CD4-positive, alpha-beta T cell (primary cell): ENCODE results near the gene CTCFL. TPM values are rescaled to one million over a fixed set of nuclear protein-coding genes. Genes with fewer than 3 reads are reported as not detected.

ENCODE experiments used
- ATAC-seq: fragments of 200-7000 bp; cut with Tn5 transposase; one replicate; pipeline ENCODE4 v1.10.0; 2022; ENCODE audit warnings: mild to moderate bottlenecking; ENCODE audit not compliant: poor library complexity
- CTCF ChIA-PET: fragments of 350-600 bp; sonication (Branson Sonifier 250); formaldehyde crosslinking; loops from one replicate; lab custom pipeline; 2021; ENCODE audit warnings: antibody characterized with exemption, inconsistent platforms; lab: Charles Lee
- POLR2A ChIA-PET: fragments of 350-600 bp; sonication (Branson Sonifier 250); formaldehyde crosslinking; loops from one replicate; lab custom pipeline; 2021; ENCODE audit warnings: antibody characterized with exemption, inconsistent platforms; lab: Charles Lee
- DNase-seq, 14 experiments: peaks; one replicate each; pipeline ENCODE4 v3.0.0-alpha.2; 2013 to 2020; ENCODE audit warnings: mixed read lengths in 2 of 14
- H3K27ac ChIP-seq, 2 donors: one replicate each; pipeline versions ENCODE4 v1.5.1 to v1.7.0; 2013; ENCODE audit warnings: low read length in 2 of 2, low read depth in 1 of 2, mild to moderate bottlenecking in 1 of 2
- H3K27me3 ChIP-seq, 2 experiments: 1 replicate in 1 of 2; 2 replicates in 1 of 2; pipeline versions ENCODE4 v1.6.1 to v1.7.0; 2013; ENCODE audit warnings: low read length in 2 of 2, control low read depth in 1 of 2, mild to moderate bottlenecking in 1 of 2, moderate library complexity in 1 of 2; ENCODE audit not compliant: insufficient read depth in 2 of 2, control insufficient read depth in 1 of 2
- H3K36me3 ChIP-seq: one replicate; pipeline ENCODE4 v1.6.1; 2013; ENCODE audit warnings: low read length, control low read depth; ENCODE audit not compliant: insufficient read depth
- H3K4me1 ChIP-seq: one replicate; pipeline ENCODE4 v1.6.1; 2013; ENCODE audit warnings: low read length, control low read depth; ENCODE audit not compliant: insufficient read depth
- H3K4me3 ChIP-seq: one replicate; pipeline ENCODE4 v1.5.1; 2013; ENCODE audit warnings: mild to moderate bottlenecking, low read length, moderate library complexity
- H3K9me3 ChIP-seq, 2 experiments: 1 replicate in 1 of 2; 2 replicates in 1 of 2; pipeline versions ENCODE4 v1.6.1 to v1.7.0; 2013; ENCODE audit warnings: low read length in 2 of 2, mild to moderate bottlenecking in 2 of 2, control low read depth in 1 of 2, moderate library complexity in 1 of 2; ENCODE audit not compliant: control insufficient read depth in 1 of 2, insufficient read depth in 1 of 2
- H3K27ac Mint-ChIP-seq: one replicate; pipeline ENCODE4 v1.8.0; 2020; ENCODE audit warnings: mixed read lengths
- H3K27me3 Mint-ChIP-seq: one replicate; pipeline ENCODE4 v1.8.0; 2021; ENCODE audit warnings: mixed read lengths
- H3K36me3 Mint-ChIP-seq: one replicate; pipeline ENCODE4 v1.8.0; 2021; ENCODE audit warnings: low read depth, mixed read lengths
- H3K4me1 Mint-ChIP-seq: one replicate; pipeline ENCODE4 v1.8.0; 2021; ENCODE audit warnings: low read depth, mixed read lengths
- H3K4me3 Mint-ChIP-seq: one replicate; pipeline ENCODE4 v1.8.0; 2020; ENCODE audit warnings: mild to moderate bottlenecking, mixed read lengths
- H3K9me3 Mint-ChIP-seq: one replicate; pipeline ENCODE4 v1.8.0; 2020; ENCODE audit warnings: mixed read lengths
- intact Hi-C, 2 experiments: fragments of 100-400 bp; cut with DNase I in 1 of 2; cut with micrococcal nuclease in 1 of 2; formaldehyde crosslinking; loops; one replicate each; pipeline versions ENCODE4 v1.15.1 to v1.9.0; 2023 to 2025; cut with DNase I, micrococcal nuclease
- total RNA-seq, 174 experiments: library from RNA in 2 of 174; stranded (reverse) in 2 of 174; gene quantifications; one replicate each; pipeline ENCODE4 v1.2.3 and lab custom pipeline; 2021 to 2026
- TF ChIP-seq, protein P1 (sequence below): fragments of 200-600 bp; IDR thresholded peaks from one replicate; pipeline ENCODE4 v1.8.0; 2022; ENCODE audit warnings: antibody characterized with exemption, mild to moderate bottlenecking

Gene CTCFL
- total RNA-seq, 2 experiments from 2014 or later = not detected

DNA sequence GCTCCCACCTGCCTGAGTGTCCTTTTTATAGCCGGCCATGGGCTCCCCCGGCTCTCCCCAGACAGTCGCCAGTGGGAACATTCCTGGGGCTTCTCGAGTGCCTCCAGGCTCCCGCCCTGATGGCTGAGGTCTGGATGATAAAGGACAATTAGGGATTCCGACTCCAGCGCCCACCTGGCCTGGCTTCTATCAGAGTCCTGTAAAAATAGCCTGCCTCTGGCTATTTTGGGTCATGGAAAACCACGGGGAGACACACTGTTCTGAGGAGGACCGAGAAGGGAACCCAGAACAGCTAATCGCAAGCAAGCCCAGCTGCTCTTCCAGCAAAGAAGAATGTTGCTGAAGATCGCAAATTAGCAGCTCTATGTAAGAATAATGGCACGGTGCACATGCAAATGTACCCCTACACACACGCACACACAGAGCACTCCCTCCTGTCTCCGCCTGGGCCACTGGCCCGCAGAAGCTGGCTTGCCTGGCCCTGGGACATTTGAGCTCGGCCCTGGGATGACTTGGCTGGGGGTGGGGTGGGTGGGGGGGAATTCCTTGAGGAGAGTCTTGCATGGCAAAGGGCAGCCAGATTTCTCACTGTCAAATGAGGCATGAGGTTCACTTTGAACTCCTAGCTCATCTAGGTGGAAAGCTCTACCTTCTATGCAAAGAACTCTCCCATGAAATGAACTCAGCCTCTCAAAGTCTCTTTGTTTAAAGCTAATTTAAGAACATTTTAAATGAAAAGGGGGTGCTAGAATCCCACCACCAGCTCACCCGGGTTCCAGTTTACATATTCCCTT is 55.3 kb downstream of the CTCFL start:
- Histone ChIP-seq H3K27me3 (no peaks in the 10 kb centered on the region), H3K4me1 (peaks cover 17% of the 10 kb centered on the region), H3K9me3 (no peaks in the 10 kb centered on the region), H3K27ac (no peak overlapping the region), H3K4me3 (no peak overlapping the region), H3K36me3 (no peaks in the 10 kb centered on the region)
- DNase-seq (no peak), ATAC-seq (no peak)
- no peak overlapping the region for H3K27ac Mint-ChIP-seq
- TF ChIP-seq, protein P1, sequence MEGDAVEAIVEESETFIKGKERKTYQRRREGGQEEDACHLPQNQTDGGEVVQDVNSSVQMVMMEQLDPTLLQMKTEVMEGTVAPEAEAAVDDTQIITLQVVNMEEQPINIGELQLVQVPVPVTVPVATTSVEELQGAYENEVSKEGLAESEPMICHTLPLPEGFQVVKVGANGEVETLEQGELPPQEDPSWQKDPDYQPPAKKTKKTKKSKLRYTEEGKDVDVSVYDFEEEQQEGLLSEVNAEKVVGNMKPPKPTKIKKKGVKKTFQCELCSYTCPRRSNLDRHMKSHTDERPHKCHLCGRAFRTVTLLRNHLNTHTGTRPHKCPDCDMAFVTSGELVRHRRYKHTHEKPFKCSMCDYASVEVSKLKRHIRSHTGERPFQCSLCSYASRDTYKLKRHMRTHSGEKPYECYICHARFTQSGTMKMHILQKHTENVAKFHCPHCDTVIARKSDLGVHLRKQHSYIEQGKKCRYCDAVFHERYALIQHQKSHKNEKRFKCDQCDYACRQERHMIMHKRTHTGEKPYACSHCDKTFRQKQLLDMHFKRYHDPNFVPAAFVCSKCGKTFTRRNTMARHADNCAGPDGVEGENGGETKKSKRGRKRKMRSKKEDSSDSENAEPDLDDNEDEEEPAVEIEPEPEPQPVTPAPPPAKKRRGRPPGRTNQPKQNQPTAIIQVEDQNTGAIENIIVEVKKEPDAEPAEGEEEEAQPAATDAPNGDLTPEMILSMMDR = no peak
- no peaks in the 10 kb centered on the region for H3K9me3 Mint-ChIP-seq
- peaks cover 18% of the 10 kb centered on the region for H3K4me1 Mint-ChIP-seq
- ChIA-PET CTCF (no interaction called here), POLR2A (no interaction called here)
- intact Hi-C loops = no loop called here
- H3K4me3 Mint-ChIP-seq = no peak overlapping the region
- no peaks in the 10 kb centered on the region for H3K27me3 Mint-ChIP-seq
- no peaks in the 10 kb centered on the region for H3K36me3 Mint-ChIP-seq

DNA sequence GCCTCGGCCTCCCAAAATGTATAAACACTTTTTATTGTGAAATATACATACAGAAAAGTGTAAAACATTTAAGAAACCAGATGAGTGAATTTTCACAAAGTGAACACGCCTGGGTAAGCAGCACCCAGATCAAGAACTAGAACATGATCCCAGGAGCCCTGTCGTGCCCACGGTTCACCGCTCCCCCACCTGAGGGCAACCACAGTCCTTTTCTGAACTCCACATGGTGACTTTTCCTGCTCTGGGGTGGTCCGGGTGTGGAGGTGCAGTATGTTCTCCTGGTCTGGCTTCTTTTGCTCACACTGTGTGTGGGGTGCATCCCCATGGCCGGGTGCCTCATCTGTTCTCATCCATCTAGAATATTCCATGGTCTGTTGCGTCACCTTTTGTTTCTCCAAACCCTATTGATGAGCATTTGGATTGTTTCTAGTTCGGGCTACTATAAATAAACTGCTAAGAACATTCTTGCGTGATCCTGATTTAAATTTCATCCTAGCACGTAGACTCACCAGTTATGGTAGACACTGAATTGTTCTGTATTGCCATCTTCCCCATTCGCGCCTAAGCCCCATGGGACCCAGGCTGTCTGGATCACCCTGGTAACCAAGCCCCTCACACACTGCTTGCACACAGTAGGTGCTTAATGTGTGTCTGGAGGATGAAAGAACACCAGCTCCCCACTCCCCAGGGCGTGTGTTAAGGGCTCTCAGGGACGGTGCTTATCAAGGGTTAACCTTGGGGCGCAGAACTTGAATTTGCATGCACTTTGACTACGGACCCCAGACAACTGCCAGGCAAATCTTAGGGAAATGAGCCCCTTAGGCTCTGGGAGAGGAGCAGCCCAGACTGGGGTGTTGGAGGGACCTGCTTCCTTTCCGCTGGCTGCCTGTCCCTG is 56.2 kb downstream of the CTCFL start:
- Mint-ChIP-seq H3K4me1 (peaks cover 12% of the 10 kb centered on the region), H3K36me3 (no peaks in the 10 kb centered on the region), H3K27ac (no peak overlapping the region), H3K9me3 (no peaks in the 10 kb centered on the region), H3K27me3 (no peaks in the 10 kb centered on the region), H3K4me3 (no peak overlapping the region)
- H3K4me1 ChIP-seq = peaks cover 9% of the 10 kb centered on the region
- DNase-seq (no peak), ATAC-seq (no peak)
- no peaks in the 10 kb centered on the region for H3K36me3 ChIP-seq
- no peak overlapping the region for H3K27ac ChIP-seq
- no peaks in the 10 kb centered on the region for H3K9me3 ChIP-seq
- H3K27me3 ChIP-seq = no peaks in the 10 kb centered on the region
- intact Hi-C loops = no loop called here
- TF ChIP-seq, protein P1 = no peak
- CTCF ChIA-PET = no interaction called here
- no peak overlapping the region for H3K4me3 ChIP-seq
- POLR2A ChIA-PET = no interaction called here

DNA sequence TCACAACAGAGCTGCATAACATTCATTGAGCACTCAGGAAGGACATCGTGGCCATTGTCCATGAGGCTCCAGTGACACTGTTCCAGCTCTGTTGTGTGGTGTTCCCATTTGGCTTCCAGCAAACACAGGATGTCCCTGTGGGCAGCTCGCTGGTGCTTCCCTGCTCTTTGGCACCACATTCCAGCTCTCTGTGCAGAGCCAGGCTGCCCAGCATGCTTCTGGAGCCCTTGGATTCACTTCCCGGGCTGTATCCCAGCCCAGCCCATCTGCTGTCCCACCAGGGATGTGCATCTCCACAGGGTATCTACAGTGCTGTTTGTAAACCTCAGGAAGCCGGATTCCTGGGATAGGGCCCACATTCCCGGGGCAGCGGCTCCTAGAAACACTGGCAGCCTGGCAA is 57.2 kb downstream of the CTCFL start:
- Mint-ChIP-seq H3K27me3 (no peaks in the 10 kb centered on the region), H3K4me3 (no peak overlapping the region), H3K9me3 (no peaks in the 10 kb centered on the region), H3K36me3 (no peaks in the 10 kb centered on the region), H3K4me1 (peaks cover 12% of the 10 kb centered on the region), H3K27ac (no peak overlapping the region)
- H3K4me1 ChIP-seq = no peaks in the 10 kb centered on the region
- H3K36me3 ChIP-seq = no peaks in the 10 kb centered on the region
- H3K9me3 ChIP-seq = no peaks in the 10 kb centered on the region
- no peak overlapping the region for H3K4me3 ChIP-seq
- ATAC-seq (no peak), DNase-seq (no peak)
- TF ChIP-seq, protein P1 = no peak
- ChIA-PET CTCF (no interaction called here), POLR2A (no interaction called here)
- H3K27me3 ChIP-seq = no peaks in the 10 kb centered on the region
- intact Hi-C loops = no loop called here
- no peak overlapping the region for H3K27ac ChIP-seq
